ENCODE results near the gene AMPH. TPM values are rescaled to one million over a fixed set of nuclear protein-coding genes. Genes with fewer than 3 reads are reported as not detected.

AMPH gene
- total RNA-seq, 1 experiment from 2014 or later: not detected

DNA sequence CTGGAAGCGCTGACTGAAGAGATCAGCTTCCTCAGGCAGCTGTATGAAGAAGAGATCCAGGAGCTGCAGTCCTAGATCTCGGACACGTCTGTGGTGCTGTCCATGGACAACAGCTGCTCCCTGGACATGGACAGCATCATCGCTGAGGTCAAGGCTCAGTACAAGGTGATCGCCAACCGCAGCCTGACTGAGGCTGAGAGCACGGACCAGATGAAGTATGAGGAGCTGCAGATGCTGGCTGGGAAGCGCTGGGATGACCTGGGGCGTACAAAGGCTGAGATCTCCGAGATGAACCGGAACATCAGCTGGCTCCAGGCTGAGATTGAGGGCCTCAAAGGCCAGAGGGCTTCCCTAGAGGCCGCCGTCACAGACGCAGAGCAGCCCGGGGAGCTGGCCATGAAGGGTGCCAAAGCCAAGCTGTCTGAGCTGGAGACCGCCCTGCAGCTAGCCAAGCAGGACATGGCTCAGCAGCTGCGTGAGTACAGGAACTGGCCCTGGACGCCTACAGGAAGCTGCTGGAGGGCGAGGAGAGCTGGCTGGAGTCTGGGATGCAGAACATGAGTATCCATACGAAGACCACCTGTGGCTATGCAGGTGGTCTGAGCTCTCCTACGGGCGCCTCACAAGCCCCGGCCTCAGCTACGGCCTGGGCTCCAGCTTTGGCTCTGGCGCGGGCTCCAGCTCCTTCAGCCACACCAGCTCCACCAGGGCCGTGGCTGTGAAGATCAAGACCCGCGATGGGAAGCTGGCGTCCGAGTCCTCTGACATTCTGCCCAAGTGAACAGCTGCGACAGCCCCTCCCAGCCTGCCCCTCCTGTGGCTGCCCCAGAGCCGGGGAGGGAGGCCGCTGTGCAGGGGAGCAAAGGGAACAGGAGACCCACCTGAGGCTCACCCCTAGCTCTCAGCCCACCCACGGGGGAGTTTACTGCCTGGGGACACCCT lies 24.9 kb upstream of the AMPH start:
- Histone ChIP-seq H2AFZ (ENCODE audit: low read length) (no peak overlapping the region), H3K27ac (ENCODE audit: low read length) (no peak overlapping the region), H3K79me2 (ENCODE audit: low read length) (no peaks in the 10 kb centered on the region)

DNA sequence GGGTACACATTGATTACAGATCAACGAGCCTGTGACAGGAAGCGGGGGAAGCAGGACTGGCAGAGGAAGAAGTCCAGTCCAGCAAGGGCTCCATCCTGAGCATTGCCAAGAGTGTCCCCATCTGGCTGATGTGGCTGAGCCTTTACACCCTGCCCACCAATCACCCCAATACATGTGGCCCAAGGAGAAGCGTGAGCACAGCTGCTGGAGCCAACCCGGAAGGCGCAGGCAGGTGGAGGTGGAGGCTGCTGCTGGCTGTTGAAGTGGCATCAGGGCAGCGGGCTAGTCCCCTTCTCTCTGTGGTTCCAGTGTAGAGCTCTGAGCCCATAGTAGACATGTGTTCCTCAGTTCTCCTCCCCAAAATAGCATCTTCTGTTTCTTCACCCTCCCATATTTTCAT lies 6.8 kb upstream of the AMPH start:
- Histone ChIP-seq H3K27ac (ENCODE audit: low read length) (no peak overlapping the region), H3K4me3 (ENCODE audit: low read length) (no peak overlapping the region), H2AFZ (ENCODE audit: low read length) (no peak overlapping the region), H3K9me3 (ENCODE audit: low read length) (no peaks in the 10 kb centered on the region), H3K4me1 (ENCODE audit: low read length) (no peaks in the 10 kb centered on the region), H3K79me2 (ENCODE audit: low read length) (no peaks in the 10 kb centered on the region), H3K4me2 (ENCODE audit: low read depth, low read length, poor library complexity, severe bottlenecking) (no peak overlapping the region), H3K9ac (ENCODE audit: low read length) (no peak overlapping the region), H3K27me3 (ENCODE audit: low read length) (no peaks in the 10 kb centered on the region), H4K20me1 (ENCODE audit: insufficient read depth, low read depth, low read length) (no peaks in the 10 kb centered on the region), H3K9me2 (replicated peaks; ENCODE audit: insufficient read depth, low read length) (no peaks in the 10 kb centered on the region), H3K36me3 (ENCODE audit: insufficient read depth, low read length) (no peaks in the 10 kb centered on the region)
- no peak for DNase-seq

More for the DNA sequence above, 24.9 kb upstream of the AMPH start:
- Histone ChIP-seq H4K20me1 (ENCODE audit: insufficient read depth, low read depth, low read length) (no peaks in the 10 kb centered on the region), H3K9me3 (ENCODE audit: low read length) (no peaks in the 10 kb centered on the region), H3K4me3 (ENCODE audit: low read length) (no peak overlapping the region), H3K36me3 (ENCODE audit: insufficient read depth, low read length) (no peaks in the 10 kb centered on the region), H3K4me1 (ENCODE audit: low read length) (no peaks in the 10 kb centered on the region), H3K27me3 (ENCODE audit: low read length) (no peaks in the 10 kb centered on the region), H3K9ac (ENCODE audit: low read length) (no peak overlapping the region), H3K9me2 (replicated peaks; ENCODE audit: insufficient read depth, low read length) (no peaks in the 10 kb centered on the region), H3K4me2 (ENCODE audit: low read depth, low read length, poor library complexity, severe bottlenecking) (no peak overlapping the region)
- DNase-seq: no peak

DNA sequence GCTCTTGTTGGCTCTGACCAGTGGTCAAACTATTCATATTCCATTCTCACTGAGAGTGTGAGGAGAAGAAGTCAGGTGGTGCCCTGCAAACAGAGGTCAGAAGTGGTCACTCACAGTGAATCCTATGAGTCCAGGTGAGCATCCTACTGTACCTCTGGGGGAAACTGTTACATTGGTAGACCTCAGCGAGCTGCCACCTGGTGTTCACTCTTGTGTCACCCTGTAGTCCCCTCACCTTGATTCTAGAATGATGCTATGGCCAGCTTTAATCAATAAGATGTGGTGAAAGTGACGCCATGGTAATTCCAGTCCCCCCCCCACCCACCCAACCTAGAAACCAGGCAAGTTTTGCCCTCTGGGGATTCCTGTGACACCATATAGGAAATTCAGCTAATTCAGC lies 1.2 kb upstream of the AMPH start:
- Histone ChIP-seq H3K36me3 (ENCODE audit: insufficient read depth, low read length) (no peaks in the 10 kb centered on the region), H2AFZ (ENCODE audit: low read length) (no peak overlapping the region), H3K9me3 (ENCODE audit: low read length) (no peaks in the 10 kb centered on the region), H3K4me3 (ENCODE audit: low read length) (no peak overlapping the region), H4K20me1 (ENCODE audit: insufficient read depth, low read depth, low read length) (no peaks in the 10 kb centered on the region), H3K27ac (ENCODE audit: low read length) (no peak overlapping the region), H3K4me1 (ENCODE audit: low read length) (no peaks in the 10 kb centered on the region), H3K9me2 (replicated peaks; ENCODE audit: insufficient read depth, low read length) (no peaks in the 10 kb centered on the region), H3K79me2 (ENCODE audit: low read length) (no peaks in the 10 kb centered on the region), H3K9ac (ENCODE audit: low read length) (no peak overlapping the region), H3K27me3 (ENCODE audit: low read length) (no peaks in the 10 kb centered on the region), H3K4me2 (ENCODE audit: low read depth, low read length, poor library complexity, severe bottlenecking) (no peak overlapping the region)
- DNase-seq: no peak

DNA sequence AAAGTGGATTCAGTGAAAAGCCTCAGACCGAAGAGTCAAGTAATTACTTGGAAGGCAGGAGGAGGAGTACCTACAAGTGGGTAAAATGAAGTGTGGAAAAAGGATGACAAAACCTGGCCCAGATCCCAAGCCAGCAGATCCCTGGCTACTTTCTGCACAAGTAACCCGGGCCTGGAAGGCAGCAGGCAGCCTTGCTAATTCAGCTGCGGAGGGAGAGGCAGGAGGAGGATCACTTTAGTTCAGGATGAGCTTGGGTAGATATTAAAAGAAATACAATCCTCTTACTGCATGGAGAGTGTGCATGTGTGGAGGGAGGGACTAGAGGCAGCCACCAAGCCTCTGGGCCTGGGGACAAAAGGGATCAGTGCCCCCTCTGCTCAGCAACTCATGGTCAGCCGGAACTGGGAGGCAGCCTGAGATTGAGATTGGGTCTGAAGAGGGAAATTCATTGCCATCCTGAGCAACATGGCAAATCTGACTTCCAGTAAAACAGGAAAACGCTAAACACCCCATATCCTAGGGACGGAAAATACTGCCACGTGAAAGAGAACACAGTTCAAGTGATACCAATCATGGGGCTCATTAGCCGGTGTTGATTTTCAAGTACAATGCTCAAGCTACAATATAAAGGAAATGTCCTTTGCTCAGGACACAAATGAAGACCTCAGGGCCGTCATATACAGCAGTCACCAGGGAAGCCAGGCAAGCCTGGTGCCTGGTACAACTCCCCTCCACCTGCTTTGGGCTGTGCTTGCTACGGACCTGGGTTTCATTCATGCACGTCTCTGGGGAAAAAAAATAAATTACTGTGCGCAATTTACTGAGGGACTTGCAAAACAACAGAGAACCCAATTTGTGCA lies 1.3 kb downstream of the AMPH start:
- no peak overlapping the region for H3K4me3 ChIP-seq (ENCODE audit: low read length)

DNA sequence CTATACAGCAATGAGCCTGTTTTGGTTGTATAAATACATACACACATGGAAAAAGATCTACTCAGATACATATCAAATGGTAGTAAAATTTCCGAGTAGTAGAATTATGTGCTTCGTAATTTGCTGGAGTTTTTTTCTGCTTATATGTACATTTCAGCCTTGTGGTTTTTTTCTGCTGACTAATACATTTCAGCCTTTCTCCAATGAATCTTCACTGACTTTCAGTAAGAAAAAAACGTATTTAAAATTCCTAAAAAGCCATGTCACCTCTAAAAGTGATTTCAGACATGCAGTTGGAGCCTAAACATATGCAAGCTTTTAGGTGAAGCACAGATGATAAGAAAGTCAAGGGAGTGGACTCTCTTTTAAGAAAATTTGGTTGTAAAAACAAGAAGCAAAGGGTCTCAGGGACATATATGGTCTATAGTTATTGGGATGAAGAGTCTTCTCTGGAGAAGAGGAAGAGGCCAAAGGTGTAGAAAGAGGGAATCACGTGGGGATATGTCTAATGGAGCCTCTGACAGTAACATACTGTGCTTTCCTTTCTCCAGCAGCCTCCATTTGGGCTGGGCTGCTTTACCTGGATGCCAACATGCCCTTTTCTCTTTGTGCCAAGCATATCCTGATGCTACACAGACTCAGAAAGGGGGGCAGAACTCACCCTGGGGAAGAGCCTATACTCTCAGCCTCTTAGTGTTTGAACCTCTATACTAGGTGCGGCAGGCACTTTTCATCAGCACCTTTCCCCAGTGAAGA lies 2.4 kb downstream of the AMPH start:
- H3K4me3 ChIP-seq (ENCODE audit: low read length): no peak overlapping the region
- H4K20me1 ChIP-seq (ENCODE audit: insufficient read depth, low read depth, low read length): no peaks in the 10 kb centered on the region
- H3K36me3 ChIP-seq (ENCODE audit: insufficient read depth, low read length): no peaks in the 10 kb centered on the region
- H3K9ac ChIP-seq (ENCODE audit: low read length): no peak overlapping the region
- no peaks in the 10 kb centered on the region for H3K27me3 ChIP-seq (ENCODE audit: low read length)
- no peak for DNase-seq
- no peak overlapping the region for H3K4me2 ChIP-seq (ENCODE audit: low read depth, low read length, poor library complexity, severe bottlenecking)
- no peak overlapping the region for H2AFZ ChIP-seq (ENCODE audit: low read length)
- H3K79me2 ChIP-seq (ENCODE audit: low read length): no peaks in the 10 kb centered on the region
- H3K4me1 ChIP-seq (ENCODE audit: low read length): no peaks in the 10 kb centered on the region
- H3K9me3 ChIP-seq (ENCODE audit: low read length): no peaks in the 10 kb centered on the region
- H3K27ac ChIP-seq (ENCODE audit: low read length): no peak overlapping the region
- no peaks in the 10 kb centered on the region for H3K9me2 ChIP-seq (replicated peaks; ENCODE audit: insufficient read depth, low read length)

More for the DNA sequence above, 1.3 kb downstream of the AMPH start:
- no peak overlapping the region for H2AFZ ChIP-seq (ENCODE audit: low read length)
- H3K79me2 ChIP-seq (ENCODE audit: low read length): no peaks in the 10 kb centered on the region
- no peak for DNase-seq
- no peaks in the 10 kb centered on the region for H3K9me3 ChIP-seq (ENCODE audit: low read length)
- H3K9me2 ChIP-seq (replicated peaks; ENCODE audit: insufficient read depth, low read length): no peaks in the 10 kb centered on the region
- no peak overlapping the region for H3K4me2 ChIP-seq (ENCODE audit: low read depth, low read length, poor library complexity, severe bottlenecking)
- H3K27ac ChIP-seq (ENCODE audit: low read length): no peak overlapping the region
- H4K20me1 ChIP-seq (ENCODE audit: insufficient read depth, low read depth, low read length): no peaks in the 10 kb centered on the region
- no peaks in the 10 kb centered on the region for H3K4me1 ChIP-seq (ENCODE audit: low read length)
- H3K27me3 ChIP-seq (ENCODE audit: low read length): no peaks in the 10 kb centered on the region
- no peaks in the 10 kb centered on the region for H3K36me3 ChIP-seq (ENCODE audit: insufficient read depth, low read length)
- H3K9ac ChIP-seq (ENCODE audit: low read length): no peak overlapping the region

DNA sequence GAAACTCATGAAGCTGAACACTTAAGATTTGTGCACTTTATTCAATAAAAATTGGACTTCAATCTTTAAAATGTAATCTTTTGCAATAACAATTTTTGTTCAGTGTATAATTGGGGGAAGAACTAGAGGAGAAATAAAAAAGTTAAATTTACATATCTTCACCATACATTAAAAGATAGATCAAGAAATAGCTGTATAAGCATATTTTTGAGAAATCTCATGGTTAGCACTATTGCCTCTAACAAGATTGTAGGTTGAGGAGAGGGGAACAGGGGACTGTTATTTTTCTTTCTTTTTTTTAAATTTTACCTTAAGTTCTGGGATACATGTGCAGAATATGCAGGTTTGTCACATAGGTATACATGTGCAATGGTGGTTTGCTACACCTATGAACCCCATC lies 5.3 kb downstream of the AMPH start:
- Histone ChIP-seq H3K9me3 (ENCODE audit: low read length) (no peaks in the 10 kb centered on the region), H3K27ac (ENCODE audit: low read length) (no peak overlapping the region), H2AFZ (ENCODE audit: low read length) (no peak overlapping the region), H3K9ac (ENCODE audit: low read length) (no peak overlapping the region), H3K36me3 (ENCODE audit: insufficient read depth, low read length) (no peaks in the 10 kb centered on the region), H3K4me2 (ENCODE audit: low read depth, low read length, poor library complexity, severe bottlenecking) (no peak overlapping the region), H3K27me3 (ENCODE audit: low read length) (no peaks in the 10 kb centered on the region), H3K4me1 (ENCODE audit: low read length) (no peaks in the 10 kb centered on the region), H3K4me3 (ENCODE audit: low read length) (no peak overlapping the region), H4K20me1 (ENCODE audit: insufficient read depth, low read depth, low read length) (no peaks in the 10 kb centered on the region), H3K79me2 (ENCODE audit: low read length) (no peaks in the 10 kb centered on the region), H3K9me2 (replicated peaks; ENCODE audit: insufficient read depth, low read length) (no peaks in the 10 kb centered on the region)
- no peak for DNase-seq

DNA sequence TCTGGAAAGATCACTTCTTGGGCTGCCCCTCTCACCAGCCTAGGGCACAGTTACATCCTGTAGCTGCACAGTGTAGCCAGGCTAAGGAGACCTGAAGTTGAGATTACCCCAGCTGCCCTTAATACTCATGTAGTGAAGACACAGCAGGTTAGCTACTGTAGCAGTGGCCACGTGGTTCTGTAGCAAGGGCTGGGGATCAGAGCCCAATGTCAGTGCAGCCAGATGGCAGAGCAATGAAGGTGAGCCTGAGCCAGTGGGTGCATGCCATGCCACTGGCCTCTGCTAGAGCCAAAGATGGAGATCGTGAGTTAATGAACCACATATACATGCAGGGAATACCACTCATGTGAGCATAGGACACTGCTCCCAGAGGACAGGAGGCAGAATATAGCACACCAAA lies 15.5 kb downstream of the AMPH start:
- H3K9me2 ChIP-seq (replicated peaks; ENCODE audit: insufficient read depth, low read length): no peaks in the 10 kb centered on the region
- no peaks in the 10 kb centered on the region for H3K36me3 ChIP-seq (ENCODE audit: insufficient read depth, low read length)
- H2AFZ ChIP-seq (ENCODE audit: low read length): no peak overlapping the region
- H3K27ac ChIP-seq (ENCODE audit: low read length): no peak overlapping the region
- H3K9me3 ChIP-seq (ENCODE audit: low read length): no peaks in the 10 kb centered on the region
- H4K20me1 ChIP-seq (ENCODE audit: insufficient read depth, low read depth, low read length): no peaks in the 10 kb centered on the region
- H3K9ac ChIP-seq (ENCODE audit: low read length): no peak overlapping the region
- no peaks in the 10 kb centered on the region for H3K79me2 ChIP-seq (ENCODE audit: low read length)
- H3K27me3 ChIP-seq (ENCODE audit: low read length): no peaks in the 10 kb centered on the region
- H3K4me3 ChIP-seq (ENCODE audit: low read length): no peak overlapping the region
- no peak overlapping the region for H3K4me2 ChIP-seq (ENCODE audit: low read depth, low read length, poor library complexity, severe bottlenecking)
- no peak for DNase-seq
- no peaks in the 10 kb centered on the region for H3K4me1 ChIP-seq (ENCODE audit: low read length)

DNA sequence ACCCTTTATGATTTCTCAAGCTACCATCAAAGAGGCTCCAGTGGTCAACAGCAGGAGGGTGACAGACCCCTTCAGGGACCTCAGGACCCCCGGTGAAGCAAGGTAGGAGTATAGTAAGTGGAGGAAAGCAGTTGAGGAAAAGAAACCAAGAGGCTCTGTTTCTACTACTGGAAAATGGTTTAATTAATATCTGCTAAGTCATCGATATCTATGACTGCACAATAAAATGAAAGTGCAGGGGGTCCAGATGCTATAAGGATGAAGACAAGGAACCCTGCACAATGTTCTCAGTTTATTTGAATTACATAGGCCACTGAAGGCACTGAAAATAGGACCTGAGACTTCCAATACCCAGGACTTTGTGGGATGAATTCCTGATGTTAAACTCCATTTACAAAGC lies 23.7 kb downstream of the AMPH start:
- Histone ChIP-seq H3K36me3 (ENCODE audit: insufficient read depth, low read length) (no peaks in the 10 kb centered on the region), H3K4me1 (ENCODE audit: low read length) (no peaks in the 10 kb centered on the region), H4K20me1 (ENCODE audit: insufficient read depth, low read depth, low read length) (no peaks in the 10 kb centered on the region), H3K79me2 (ENCODE audit: low read length) (no peaks in the 10 kb centered on the region), H3K9me3 (ENCODE audit: low read length) (no peaks in the 10 kb centered on the region), H3K9ac (ENCODE audit: low read length) (no peak overlapping the region), H3K9me2 (replicated peaks; ENCODE audit: insufficient read depth, low read length) (no peaks in the 10 kb centered on the region), H3K27ac (ENCODE audit: low read length) (no peak overlapping the region), H3K4me3 (ENCODE audit: low read length) (no peak overlapping the region), H3K27me3 (ENCODE audit: low read length) (no peaks in the 10 kb centered on the region), H2AFZ (ENCODE audit: low read length) (no peak overlapping the region), H3K4me2 (ENCODE audit: low read depth, low read length, poor library complexity, severe bottlenecking) (no peak overlapping the region)
- no peak for DNase-seq

Measured in Karpas-422 (cell line).